ENCODE data around the gene SPEF2.
"Not testable (repeated sequence)": the region's sequence is repeated elsewhere in the genome, so short reads cannot be mapped to it uniquely, and the experiment has no call there.

SPEF2 gene

GRCh38 chr5:35823347-35824098 lies 205.9 kb downstream of the SPEF2 start:
- DNase-seq (ENCODE audit: low read depth), result no peak

- DNase-seq (ENCODE audit: low read depth), result no peak
Observed at GRCh38 chr5:35826056-35826455, 208.4 kb downstream of the SPEF2 start.

DNA sequence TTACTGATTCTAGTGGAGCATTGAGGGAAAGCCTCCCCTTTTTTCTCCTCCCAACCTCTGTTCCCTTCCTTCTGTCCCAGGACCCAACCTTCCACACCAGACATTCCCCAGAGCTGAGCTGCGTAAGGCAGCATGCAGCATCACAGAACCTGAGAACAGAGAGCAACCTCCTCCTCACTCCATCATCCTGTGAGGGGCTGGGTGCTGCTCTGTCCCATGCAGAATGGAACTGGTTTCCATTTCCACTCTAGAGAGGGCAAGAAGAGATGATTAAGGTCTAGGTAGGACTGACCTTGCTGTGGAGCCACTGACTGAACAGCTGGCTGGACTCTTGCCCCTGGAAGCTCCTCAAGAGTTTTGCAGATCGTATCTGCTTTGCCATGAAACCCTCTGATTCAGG lies 208.9 kb downstream of the SPEF2 start:
- no peak for DNase-seq (ENCODE audit: low read depth)

DNA sequence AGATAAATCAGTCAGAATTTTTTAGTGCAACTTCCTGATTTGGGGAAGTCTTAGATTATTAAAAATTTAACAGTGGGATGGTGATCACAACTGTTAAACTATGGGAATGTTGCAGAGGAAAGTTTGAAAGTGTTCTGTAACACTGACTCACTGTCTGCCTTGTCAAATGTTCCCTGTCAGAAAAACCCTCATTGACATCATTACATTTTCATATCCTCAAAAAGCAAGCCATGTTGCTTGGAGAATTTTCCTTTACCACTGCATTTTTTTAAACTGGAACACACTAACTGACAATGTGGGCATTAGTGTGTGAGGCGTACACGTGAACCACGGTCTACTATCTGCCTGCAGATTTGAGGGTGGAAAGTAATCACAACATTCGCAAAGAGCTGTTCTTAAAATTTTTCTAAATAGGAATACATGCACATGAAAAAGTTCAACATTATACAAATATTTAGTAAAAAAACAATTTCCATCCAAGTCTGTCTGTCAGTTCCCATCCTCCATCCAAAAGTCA lies 210.5 kb downstream of the SPEF2 start:
- no peak for DNase-seq (ENCODE audit: low read depth)

DNA sequence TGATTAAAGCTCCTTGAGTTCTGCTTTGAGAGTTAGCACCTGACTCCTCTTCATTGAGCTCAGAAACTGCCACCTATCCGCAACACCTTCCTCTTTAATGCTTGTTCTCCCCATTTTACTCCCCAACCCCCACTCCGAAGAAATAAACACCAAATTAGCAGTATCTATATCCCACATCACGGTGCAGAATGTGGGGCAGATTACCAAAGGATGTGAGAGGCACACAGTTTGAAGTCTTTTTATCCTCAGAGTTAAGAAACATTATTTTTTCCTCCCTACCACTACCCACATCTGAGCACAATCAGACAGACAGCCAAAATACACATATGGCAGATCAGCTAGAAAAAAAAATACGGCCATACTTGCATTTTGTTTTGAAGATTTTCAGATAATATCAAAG lies 212.9 kb downstream of the SPEF2 start:
- DNase-seq (ENCODE audit: low read depth), result no peak

DNA sequence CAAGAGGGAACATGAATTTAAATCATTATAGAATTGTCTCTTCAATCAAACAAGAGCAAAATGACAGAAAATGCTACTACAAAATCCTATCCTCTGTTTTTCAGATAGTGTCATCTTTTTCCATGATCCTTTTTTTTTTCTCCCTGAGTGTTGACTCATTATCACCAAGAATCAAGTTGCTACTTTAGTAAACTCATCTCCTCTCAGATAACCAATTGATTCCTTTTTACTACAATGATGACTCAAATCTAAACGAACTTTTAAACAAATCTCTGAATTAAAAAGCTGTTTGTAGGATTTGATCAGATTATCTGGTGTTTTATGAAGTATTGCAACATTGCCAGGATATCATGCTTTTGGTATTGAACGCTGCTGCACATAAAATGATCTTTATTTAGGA lies 215.1 kb downstream of the SPEF2 start:
- DNase-seq (ENCODE audit: low read depth), result no peak

DNA sequence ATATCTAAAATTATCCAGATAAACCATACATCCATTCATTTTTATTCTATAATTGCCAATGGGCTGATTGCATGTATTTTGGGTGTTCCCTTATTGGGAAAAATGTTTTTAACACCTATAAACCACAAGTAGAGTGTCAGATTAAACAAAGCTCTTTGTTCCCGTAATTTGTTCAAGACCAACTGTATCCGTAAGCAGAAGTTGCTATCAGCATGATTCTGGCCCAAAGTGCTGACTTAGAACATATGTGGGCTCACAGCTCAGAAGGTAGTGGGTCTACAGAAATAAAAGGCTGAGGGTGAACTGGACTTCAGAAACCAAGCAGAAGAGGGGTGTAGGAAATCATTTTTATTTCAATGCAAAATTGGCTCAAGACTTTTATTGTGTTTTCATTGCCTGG lies 215.6 kb downstream of the SPEF2 start:
- no peak for DNase-seq (ENCODE audit: low read depth)

GRCh38 chr5:35835796-35836742 lies 218.4 kb downstream of the SPEF2 start:
- DNase-seq (ENCODE audit: low read depth), result no peak

GRCh38 chr5:35838370-35839042 lies 220.8 kb downstream of the SPEF2 start:
- DNase-seq (ENCODE audit: low read depth), result no peak

GRCh38 chr5:35842856-35843255 lies 225.2 kb downstream of the SPEF2 start:
- no peak for DNase-seq (ENCODE audit: low read depth)

DNA sequence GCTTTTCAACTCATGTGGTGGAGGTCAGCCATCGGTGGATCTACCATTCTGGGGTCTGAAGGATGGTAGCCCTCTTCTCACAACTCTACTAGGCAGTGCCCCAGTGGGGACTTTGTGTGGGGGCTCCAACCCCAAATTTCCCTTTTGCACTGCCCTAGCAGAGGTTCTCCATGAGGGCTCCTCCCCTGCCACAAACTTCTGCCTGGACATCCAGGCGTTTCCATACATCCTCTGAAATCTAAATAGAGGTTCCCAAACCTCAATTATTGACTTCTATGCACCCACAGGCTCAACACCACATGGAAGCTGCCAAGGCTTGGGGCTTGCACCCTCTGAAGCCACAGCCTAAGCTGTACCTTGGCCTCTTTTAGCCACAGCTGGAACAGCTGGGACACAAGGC lies 227.8 kb downstream of the SPEF2 start:
- not testable (repeated sequence) for DNase-seq (ENCODE audit: low read depth)

DNA sequence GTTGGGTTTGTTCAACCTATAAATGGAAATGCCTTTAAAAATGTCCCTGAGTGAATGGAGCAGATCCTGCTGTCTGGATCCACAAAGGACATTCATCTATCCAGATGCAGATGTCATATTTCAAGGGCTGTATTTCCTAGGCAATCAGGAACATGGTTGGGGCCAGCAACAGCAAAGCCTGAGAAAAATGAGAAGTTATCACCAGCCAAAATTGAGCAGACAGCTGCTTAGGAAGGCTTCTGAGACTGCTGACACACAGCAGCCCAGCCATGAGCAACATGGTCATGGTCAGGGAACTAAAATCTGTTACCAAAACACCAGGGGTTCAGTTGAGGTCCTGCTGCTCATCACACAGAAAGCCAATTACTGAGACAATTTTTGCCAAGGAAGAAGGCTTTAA lies 229.8 kb downstream of the SPEF2 start:
- DNase-seq (ENCODE audit: low read depth), result no peak

GRCh38 chr5:35847961-35848360 lies 230.3 kb downstream of the SPEF2 start:
- no peak for DNase-seq (ENCODE audit: low read depth)

DNA sequence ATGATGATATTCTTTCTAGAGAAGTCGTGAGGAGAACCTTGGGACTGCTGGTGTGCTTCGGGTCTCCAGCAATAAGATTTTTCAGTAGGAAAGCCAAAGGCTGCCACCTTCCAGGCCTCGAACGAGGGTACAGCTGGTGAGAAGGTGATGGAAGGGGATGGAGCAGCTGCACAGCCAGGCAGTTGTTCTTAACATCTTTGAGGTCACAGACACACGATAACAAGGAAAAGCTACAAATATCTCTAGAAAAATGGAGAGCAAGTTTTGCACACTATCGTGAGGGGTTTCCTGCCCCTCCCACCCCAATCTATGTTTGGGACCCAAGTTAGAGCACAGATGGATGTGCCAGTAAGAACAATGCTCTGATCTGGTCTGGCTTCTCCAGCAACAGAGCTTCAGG lies 232.2 kb downstream of the SPEF2 start:
- no peak for DNase-seq (ENCODE audit: low read depth)

DNA sequence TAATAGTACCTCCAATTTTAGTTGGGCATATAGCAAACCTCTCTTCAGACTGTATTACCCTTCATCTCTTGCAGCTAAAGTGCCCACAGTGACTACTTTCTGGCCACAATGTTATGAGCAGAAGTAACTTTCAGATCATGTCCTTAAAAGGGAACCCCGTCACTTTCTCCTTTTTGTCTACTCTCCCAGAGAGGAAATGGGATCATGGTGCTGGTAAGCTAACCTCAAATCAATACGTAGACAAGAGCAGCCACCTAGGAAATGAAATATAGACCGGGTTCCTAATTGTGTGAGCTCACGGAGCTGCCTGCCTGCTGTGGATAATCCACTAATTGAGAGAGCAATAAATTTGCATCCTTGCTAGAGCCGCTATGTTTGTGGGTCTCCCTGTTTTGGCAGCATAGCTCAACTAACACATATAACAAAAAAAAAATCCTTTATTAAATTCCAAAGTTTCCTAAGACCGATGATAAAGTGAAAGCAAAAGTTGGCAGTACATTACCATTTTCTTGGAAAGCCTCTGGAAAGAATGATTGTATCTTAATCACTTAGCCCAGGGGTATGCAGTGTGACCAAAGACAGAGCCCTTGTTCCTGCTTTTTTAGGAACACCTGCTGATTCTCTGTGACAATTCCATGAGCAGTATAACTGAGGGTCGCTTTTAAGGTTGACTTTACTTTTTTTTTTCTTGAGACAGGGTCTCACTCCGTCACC lies 233.5 kb downstream of the SPEF2 start:
- peak; percentile 11 for DNase-seq (ENCODE audit: low read depth)

GRCh38 chr5:35852084-35852734 lies 234.5 kb downstream of the SPEF2 start:
- DNase-seq (ENCODE audit: low read depth), result peak; percentile 18

DNA sequence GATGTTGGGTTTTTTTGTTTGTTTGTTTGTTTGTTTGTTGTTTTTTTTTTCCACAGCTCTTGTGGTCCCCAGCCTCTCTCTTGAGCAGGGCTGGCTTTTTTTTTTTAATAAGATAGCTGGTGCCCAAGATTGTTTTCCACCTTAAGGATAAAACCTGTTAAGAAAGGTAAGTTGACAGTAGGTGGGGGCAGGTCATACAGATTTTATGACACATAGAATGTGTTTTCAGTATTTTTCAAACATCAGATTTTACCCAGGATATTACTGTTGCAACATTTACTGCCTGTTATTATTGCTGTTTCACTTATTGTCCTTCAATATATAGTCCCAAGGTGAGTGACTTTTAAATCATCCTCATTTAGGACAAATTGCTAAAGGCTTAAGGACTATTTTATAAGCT lies 235.1 kb downstream of the SPEF2 start:
- DNase-seq (ENCODE audit: low read depth), result no peak

DNA sequence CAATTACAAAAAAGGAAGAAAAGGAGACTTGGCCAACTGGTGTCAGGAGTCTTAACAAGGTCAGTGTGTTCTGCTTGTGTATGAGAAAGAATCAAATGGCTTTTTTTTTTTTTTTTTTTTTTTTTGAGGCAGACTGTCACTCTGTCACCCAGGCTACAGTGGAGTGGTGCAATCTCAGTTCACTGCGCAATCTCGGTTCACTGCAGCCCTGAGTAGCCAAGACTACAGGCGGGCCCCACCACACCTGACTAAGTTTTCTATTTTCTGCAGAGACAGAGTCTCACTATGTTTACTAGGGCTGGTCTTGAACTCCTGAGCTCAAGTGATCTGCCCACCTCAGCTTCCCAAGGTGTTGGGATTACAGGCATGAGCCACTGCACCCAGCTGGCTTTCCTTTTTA lies 236.0 kb downstream of the SPEF2 start:
- peak; percentile 9 for DNase-seq (ENCODE audit: low read depth)

GRCh38 chr5:35854248-35854647 lies 236.6 kb downstream of the SPEF2 start:
- no peak for DNase-seq (ENCODE audit: low read depth)

DNA sequence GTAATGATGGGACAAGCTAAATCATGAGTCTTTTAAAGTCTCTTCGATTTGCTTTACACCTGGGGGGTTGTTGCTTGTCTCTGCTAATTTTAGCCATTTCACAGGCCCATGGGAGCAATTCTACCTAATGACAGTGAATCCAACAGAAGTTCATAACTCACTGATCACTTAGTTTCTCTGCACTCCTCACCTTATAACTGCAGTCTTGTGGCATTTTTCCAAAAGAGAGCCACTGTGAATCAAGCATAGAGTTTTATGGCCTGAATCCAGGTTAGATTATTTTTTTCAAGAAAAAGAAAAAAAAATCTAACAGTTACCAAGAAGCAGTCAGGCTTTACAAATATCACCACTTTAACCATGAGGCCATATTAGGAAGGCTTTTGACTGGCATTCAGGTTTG lies 237.5 kb downstream of the SPEF2 start:
- peak; percentile 7 for DNase-seq (ENCODE audit: low read depth)

- DNase-seq (ENCODE audit: low read depth), result not testable (repeated sequence)
Observed at GRCh38 chr5:35856186-35856764, 238.6 kb downstream of the SPEF2 start.
